WERI-Rb-1 (cell line): Measurements from ENCODE around the gene CIDEC.
"Not testable (repeated sequence)": the region's sequence is repeated elsewhere in the genome, so short reads cannot be mapped to it uniquely, and the experiment has no call there.

Experiments used
- DNase-seq: peaks from one replicate; pipeline ENCODE4 v3.0.0-alpha.2; 2020
- H3K27ac ChIP-seq: fragments of 250-450 bp; sonication (Bioruptor Pico); 2 replicates; pipeline ENCODE4 v1.5.1; 2020; ENCODE audit warnings: mild to moderate bottlenecking, moderate library complexity
- H3K27me3 ChIP-seq: fragments of 250-450 bp; sonication (Bioruptor Pico); 2 replicates; pipeline ENCODE4 v1.5.1; 2021; ENCODE audit warnings: mild to moderate bottlenecking, low read depth, moderate library complexity; ENCODE audit not compliant: insufficient read depth, severe bottlenecking
- H3K36me3 ChIP-seq: fragments of 250-450 bp; sonication (Bioruptor Pico); 2 replicates; pipeline ENCODE4 v1.5.1; 2020; ENCODE audit warnings: mild to moderate bottlenecking, moderate library complexity
- H3K4me3 ChIP-seq: 2 replicates; pipeline ENCODE4 v1.5.1; 2011; ENCODE audit warnings: low read depth, mild to moderate bottlenecking, control low read depth, low read length
- H3K9me3 ChIP-seq: fragments of 250-450 bp; sonication (Bioruptor Pico); 2 replicates; pipeline ENCODE4 v1.5.1; 2021; ENCODE audit warnings: mild to moderate bottlenecking, moderate library complexity; ENCODE audit not compliant: severe bottlenecking
- CTCF ChIP-seq: IDR thresholded peaks from 2 replicates; pipeline ENCODE4 v1.5.1; 2011; ENCODE audit warnings: low read depth, mild to moderate bottlenecking, control low read depth, inconsistent platforms, low read length

CIDEC gene

DNA sequence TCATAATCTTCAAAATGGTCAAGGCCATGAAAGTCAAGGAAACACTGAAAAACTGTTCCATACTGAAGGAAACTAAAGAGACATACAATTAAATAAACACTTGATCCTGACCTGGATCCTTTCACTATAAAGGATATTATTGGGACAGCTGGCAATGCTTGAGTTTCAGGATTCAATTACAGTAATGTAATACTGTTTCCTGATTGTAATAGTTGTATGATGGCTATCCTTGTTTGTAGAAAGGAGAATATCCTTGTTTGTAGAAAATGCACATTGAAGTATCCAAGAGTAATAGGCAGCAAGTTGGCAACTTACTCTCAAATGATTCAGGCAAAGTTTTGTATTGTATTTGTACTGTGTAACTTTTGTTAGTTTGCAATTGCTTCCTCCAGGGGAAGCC is 4.6 kb downstream of the CIDEC start:
- Histone ChIP-seq H3K27ac (no peak overlapping the region; the same call in 1 of the 2 replicates), H3K36me3 (no peaks in the 10 kb centered on the region), H3K4me3 (no peak overlapping the region), H3K27me3 (no peaks in the 10 kb centered on the region), H3K9me3 (no peaks in the 10 kb centered on the region)
- no peak for TF ChIP-seq CTCF
- no peak for DNase-seq

GRCh38 chr3:9872067-9872466 is 8.0 kb downstream of the CIDEC start:
- not testable (repeated sequence) for DNase-seq, H3K4me3 ChIP-seq, H3K27ac ChIP-seq, H3K27me3 ChIP-seq, H3K36me3 ChIP-seq, H3K9me3 ChIP-seq

- Histone ChIP-seq H3K4me3 (no peak overlapping the region), H3K27ac (no peak overlapping the region), H3K27me3 (no peaks in the 10 kb centered on the region), H3K9me3 (no peaks in the 10 kb centered on the region), H3K36me3 (no peaks in the 10 kb centered on the region)
- no peak for DNase-seq
- no peak for TF ChIP-seq CTCF
Observed at GRCh38 chr3:9870978-9871377, 9.1 kb downstream of the CIDEC start.

- DNase-seq: no peak
- Histone ChIP-seq H3K9me3 (no peaks in the 10 kb centered on the region), H3K27me3 (no peaks in the 10 kb centered on the region), H3K36me3 (no peaks in the 10 kb centered on the region), H3K27ac (no peak overlapping the region), H3K4me3 (no peak overlapping the region)
- no peak for TF ChIP-seq CTCF
Observed at GRCh38 chr3:9869955-9870354, 10.1 kb downstream of the CIDEC start.

- Histone ChIP-seq H3K9me3 (no peaks in the 10 kb centered on the region), H3K27me3 (no peaks in the 10 kb centered on the region), H3K27ac (no peak overlapping the region), H3K4me3 (no peak overlapping the region), H3K36me3 (no peaks in the 10 kb centered on the region)
- DNase-seq: no peak
- no peak for TF ChIP-seq CTCF
Observed at GRCh38 chr3:9867106-9867505, 12.9 kb downstream of the CIDEC start.

DNA sequence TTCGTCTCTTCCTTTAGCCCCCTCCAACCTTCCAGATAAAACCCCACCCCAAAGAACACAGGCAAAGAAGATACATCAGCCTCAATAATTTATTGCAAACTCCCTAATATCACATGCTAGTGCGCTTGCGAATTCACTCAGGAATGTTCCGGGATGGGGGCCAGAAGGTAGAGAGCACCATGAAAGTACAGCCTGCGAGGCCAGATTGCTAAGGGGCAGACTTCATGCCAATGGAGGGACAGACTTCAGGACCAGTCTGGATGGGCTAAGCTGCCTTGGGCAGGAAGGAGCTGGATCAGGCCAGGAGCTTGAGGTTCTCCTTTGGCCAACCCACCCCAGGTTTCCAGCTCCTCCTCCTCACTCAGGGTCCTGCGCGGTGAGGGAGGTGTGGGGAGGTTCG is 13.4 kb downstream of the CIDEC start:
- no peak for DNase-seq
- no peak for TF ChIP-seq CTCF
- no peaks in the 10 kb centered on the region for H3K27me3 ChIP-seq
- H3K4me3 ChIP-seq: no peak overlapping the region
- no peak overlapping the region for H3K27ac ChIP-seq
- no peaks in the 10 kb centered on the region for H3K36me3 ChIP-seq
- H3K9me3 ChIP-seq: no peaks in the 10 kb centered on the region

DNA sequence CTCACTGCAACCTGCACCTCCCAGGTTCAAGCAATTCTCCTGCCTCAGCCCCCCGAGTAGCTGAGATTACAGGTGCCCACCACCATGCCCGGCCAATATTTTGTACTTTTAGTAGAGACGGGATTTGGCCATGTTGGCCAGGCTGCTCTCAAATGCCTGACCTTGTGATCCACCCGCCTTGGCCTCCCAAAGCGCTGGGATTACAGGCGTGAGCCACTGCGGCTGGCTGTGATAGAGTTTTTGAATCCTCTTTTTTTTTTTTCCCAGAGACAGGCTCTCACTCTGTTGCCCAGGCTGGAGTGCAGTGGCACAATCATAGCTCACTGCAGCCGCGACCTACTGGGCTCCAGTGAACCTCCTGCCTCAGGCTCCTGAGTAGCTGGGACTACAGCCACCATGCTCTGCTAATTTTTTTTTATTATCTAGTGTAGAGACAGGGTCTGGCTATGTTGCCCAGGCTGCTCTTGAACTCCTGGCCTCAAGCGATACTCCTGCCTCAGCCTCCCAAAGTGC is 14.9 kb downstream of the CIDEC start:
- not testable (repeated sequence) for H3K27me3 ChIP-seq, H3K9me3 ChIP-seq, H3K4me3 ChIP-seq, H3K36me3 ChIP-seq, H3K27ac ChIP-seq, DNase-seq
